Activated naive CD8-positive, alpha-beta T cell treated with anti-CD3 and anti-CD28 coated beads, Interleukin-2, amount 50 U/mL, for 16 hours (primary cell): ENCODE measurements around the gene CA10.

Experiments
- DNase-seq: peaks from one replicate; pipeline ENCODE4 v3.0.0-alpha.2; 2020; ENCODE audit warnings: low read depth, low spot score

The CA10 gene

GRCh38 chr17:51768706-51769105, 389.8 kb downstream of the CA10 start:
- no peak for DNase-seq

- no peak for DNase-seq
Observed at GRCh38 chr17:51767287-51767686, 391.2 kb downstream of the CA10 start.

- no peak for DNase-seq
Observed at GRCh38 chr17:51765282-51766135, 393.0 kb downstream of the CA10 start.

GRCh38 chr17:51764387-51764971, 394.0 kb downstream of the CA10 start:
- no peak for DNase-seq

- no peak for DNase-seq
Observed at GRCh38 chr17:51763058-51763457, 395.5 kb downstream of the CA10 start.

GRCh38 chr17:51761105-51761504, 397.4 kb downstream of the CA10 start:
- DNase-seq, result no peak

GRCh38 chr17:51759260-51759659, 399.3 kb downstream of the CA10 start:
- no peak for DNase-seq

- DNase-seq, result no peak
Observed at GRCh38 chr17:51751072-51751471, 407.4 kb downstream of the CA10 start.

GRCh38 chr17:51748749-51749604, 409.5 kb downstream of the CA10 start:
- DNase-seq, result no peak

GRCh38 chr17:51746421-51746820, 412.1 kb downstream of the CA10 start:
- DNase-seq, result no peak

- DNase-seq, result no peak
Observed at GRCh38 chr17:51745993-51746392, 412.5 kb downstream of the CA10 start.

- no peak for DNase-seq
Observed at GRCh38 chr17:51743477-51743876, 415.0 kb downstream of the CA10 start.

- no peak for DNase-seq
Observed at GRCh38 chr17:51742571-51742970, 415.9 kb downstream of the CA10 start.

- DNase-seq, result no peak
Observed at GRCh38 chr17:51741458-51741857, 417.1 kb downstream of the CA10 start.

- DNase-seq, result no peak
Observed at GRCh38 chr17:51740531-51740930, 418.0 kb downstream of the CA10 start.

GRCh38 chr17:51739245-51739886, 419.1 kb downstream of the CA10 start:
- DNase-seq, result no peak

- DNase-seq, result no peak
Observed at GRCh38 chr17:51736356-51736755, 422.2 kb downstream of the CA10 start.

- DNase-seq, result no peak
Observed at GRCh38 chr17:51734976-51735375, 423.5 kb downstream of the CA10 start.

- no peak for DNase-seq
Observed at GRCh38 chr17:51734462-51734861, 424.1 kb downstream of the CA10 start.

- DNase-seq, result no peak
Observed at GRCh38 chr17:51733166-51733565, 425.3 kb downstream of the CA10 start.

GRCh38 chr17:51731941-51732722, 426.4 kb downstream of the CA10 start:
- no peak for DNase-seq
